Activated CD8-positive, alpha-beta T cell treated with anti-CD3 and anti-CD28 coated beads for 36 hours (primary cell): ENCODE measurements around the gene SLC25A17. TPM values are rescaled to one million over a fixed set of nuclear protein-coding genes. Genes with fewer than 3 reads are reported as not detected.
"Not testable (repeated sequence)": the region's sequence is repeated elsewhere in the genome, so short reads cannot be mapped to it uniquely, and the experiment has no call there.

Experiments used
- ATAC-seq: fragments of 200-7000 bp; cut with Tn5 transposase; one replicate; pipeline ENCODE4 v1.10.0; 2021; ENCODE audit warnings: mild to moderate bottlenecking, moderate library complexity
- CTCF ChIA-PET: fragments of 350-600 bp; sonication (Branson Sonifier 250); formaldehyde crosslinking; loops from one replicate; lab custom pipeline; 2021; ENCODE audit warnings: antibody characterized with exemption; lab: Charles Lee
- POLR2A ChIA-PET: fragments of 350-600 bp; sonication (Branson Sonifier 250); formaldehyde crosslinking; loops from one replicate; lab custom pipeline; 2021; ENCODE audit warnings: antibody characterized with exemption; lab: Charles Lee
- DNase-seq: peaks from one replicate; pipeline ENCODE4 v3.0.0-alpha.2; 2020
- H3K27ac Mint-ChIP-seq: one replicate; pipeline ENCODE4 v1.8.0; 2021; ENCODE audit warnings: mild to moderate bottlenecking, mixed read lengths
- H3K27me3 Mint-ChIP-seq: one replicate; pipeline ENCODE4 v1.8.0; 2021; ENCODE audit warnings: mixed read lengths
- H3K36me3 Mint-ChIP-seq: one replicate; pipeline ENCODE4 v1.8.0; 2021; ENCODE audit warnings: low read depth, mixed read lengths
- H3K4me1 Mint-ChIP-seq: one replicate; pipeline ENCODE4 v1.8.0; 2021; ENCODE audit warnings: low read depth, mixed read lengths
- H3K4me3 Mint-ChIP-seq: one replicate; pipeline ENCODE4 v1.8.0; 2021; ENCODE audit warnings: mild to moderate bottlenecking, moderate library complexity, mixed read lengths
- H3K9me3 Mint-ChIP-seq: one replicate; pipeline ENCODE4 v1.8.0; 2021; ENCODE audit warnings: mixed read lengths
- CTCF ChIP-seq: fragments of 200-600 bp; IDR thresholded peaks from one replicate; pipeline ENCODE4 v1.8.0; 2022; ENCODE audit warnings: antibody characterized with exemption, mild to moderate bottlenecking
- intact Hi-C: fragments of 100-400 bp; cut with micrococcal nuclease; formaldehyde crosslinking; loops from one replicate; pipeline ENCODE4 v1.10.0; 2022
- total RNA-seq, 2 experiments: library from RNA; stranded (reverse); gene quantifications; one replicate each; pipeline ENCODE4 v1.2.3, GENCODE V29; 2021

Gene SLC25A17
- total RNA-seq, 2 experiments from 2014 or later: 28.0 to 34.8 TPM

GRCh38 chr22:40782521-40782920 lies 36.6 kb downstream of the SLC25A17 start:
- no peak overlapping the region for H3K27ac Mint-ChIP-seq
- DNase-seq (no peak), ATAC-seq (no peak)
- intact Hi-C loops: no loop called here
- H3K9me3 Mint-ChIP-seq: no peaks in the 10 kb centered on the region
- peaks cover 21% of the 10 kb centered on the region for H3K36me3 Mint-ChIP-seq
- no peak for TF ChIP-seq CTCF
- POLR2A ChIA-PET: no interaction called here
- no peaks in the 10 kb centered on the region for H3K4me1 Mint-ChIP-seq
- H3K27me3 Mint-ChIP-seq: no peaks in the 10 kb centered on the region
- CTCF ChIA-PET: interaction anchor here (1.1 kb wide), 1 partner anchor 100 kb away, joined by 3 read pairs; no protein-coding TSS in a partner anchor
- H3K4me3 Mint-ChIP-seq: no peak overlapping the region

- H3K27me3 Mint-ChIP-seq, DNase-seq, POLR2A ChIA-PET, H3K9me3 Mint-ChIP-seq, H3K4me3 Mint-ChIP-seq, intact Hi-C loops, H3K4me1 Mint-ChIP-seq, ATAC-seq, H3K27ac Mint-ChIP-seq: not testable (repeated sequence)
- CTCF ChIA-PET: interaction anchor here (1.0 kb wide), 1 partner anchor 21 kb away, joined by 3 read pairs; no protein-coding TSS in a partner anchor
- H3K36me3 Mint-ChIP-seq: peaks cover 27% of the 10 kb centered on the region
Observed at GRCh38 chr22:40781749-40782148, 37.4 kb downstream of the SLC25A17 start.

DNA sequence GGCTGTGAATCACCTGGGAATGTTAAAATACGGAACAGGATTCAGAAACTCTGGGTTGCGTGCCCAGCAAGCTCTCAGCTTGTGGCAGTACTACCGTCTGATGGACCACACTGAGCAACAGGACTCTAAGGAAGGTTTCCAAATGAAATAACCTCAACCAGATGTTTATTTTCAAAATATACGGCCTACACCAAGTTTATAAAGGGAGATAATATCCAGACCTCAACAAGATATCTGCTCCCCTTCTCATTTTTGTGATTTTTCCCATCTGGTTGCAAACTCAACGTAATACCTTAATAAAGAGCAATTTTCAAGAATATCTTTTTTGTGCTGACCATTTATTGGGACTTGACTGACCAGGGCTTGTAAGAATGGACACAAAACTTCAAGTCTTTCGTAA lies 49.4 kb downstream of the SLC25A17 start:
- Mint-ChIP-seq H3K9me3 (no peaks in the 10 kb centered on the region), H3K27me3 (no peaks in the 10 kb centered on the region), H3K27ac (no peak overlapping the region), H3K36me3 (peaks cover 26% of the 10 kb centered on the region), H3K4me1 (peaks cover 16% of the 10 kb centered on the region), H3K4me3 (no peak overlapping the region)
- ATAC-seq (no peak), DNase-seq (no peak)
- ChIA-PET POLR2A (no interaction called here), CTCF (interaction anchor here (1.1 to 1.3 kb wide), 2 partner anchors 9 to 87 kb away, joined by 3 to 5 read pairs; no protein-coding TSS in a partner anchor)
- intact Hi-C loops: no loop called here
- TF ChIP-seq CTCF: no peak

DNA sequence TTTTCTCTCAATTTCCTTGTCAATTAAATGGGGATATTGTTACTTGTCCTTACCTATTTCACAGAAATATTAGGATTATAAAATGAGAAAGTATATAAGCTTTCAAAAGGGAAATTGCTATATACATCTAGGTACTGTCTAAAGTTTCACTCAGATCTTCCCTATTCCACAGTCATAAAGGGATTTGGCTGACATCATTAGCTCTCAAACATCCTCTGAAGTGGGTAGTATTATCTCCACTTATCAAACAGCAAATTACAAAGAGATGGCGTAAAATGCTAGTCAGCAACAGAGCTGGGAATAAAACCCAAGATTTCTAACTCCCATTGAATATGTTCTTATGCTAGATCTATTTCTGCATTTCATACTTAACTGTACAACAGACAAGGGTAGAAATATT lies 50.9 kb downstream of the SLC25A17 start:
- H3K27me3 Mint-ChIP-seq: no peaks in the 10 kb centered on the region
- H3K27ac Mint-ChIP-seq: no peak overlapping the region
- ATAC-seq (peak; percentile 37), DNase-seq (no peak)
- H3K36me3 Mint-ChIP-seq: peaks cover 18% of the 10 kb centered on the region
- no peak overlapping the region for H3K4me3 Mint-ChIP-seq
- POLR2A ChIA-PET: interaction anchor here (0.6 to 1.0 kb wide), 2 partner anchors 12 to 21 kb away, joined by 4 read pairs; no protein-coding TSS in a partner anchor
- no peaks in the 10 kb centered on the region for H3K9me3 Mint-ChIP-seq
- peaks cover 17% of the 10 kb centered on the region for H3K4me1 Mint-ChIP-seq
- CTCF ChIA-PET: interaction anchor here (0.6 to 3.3 kb wide), 4 partner anchors 8 to 243 kb away, joined by 3 to 15 read pairs (median 4); no protein-coding TSS in a partner anchor
- TF ChIP-seq CTCF: no peak
- intact Hi-C loops: no loop called here

- Mint-ChIP-seq H3K27ac (no peak overlapping the region), H3K9me3 (no peaks in the 10 kb centered on the region), H3K4me1 (peaks cover 17% of the 10 kb centered on the region), H3K27me3 (no peaks in the 10 kb centered on the region), H3K36me3 (peaks cover 17% of the 10 kb centered on the region), H3K4me3 (no peak overlapping the region)
- ChIA-PET CTCF (interaction anchor here (1.2 to 3.3 kb wide), 2 partner anchors 84 to 242 kb away, joined by 3 to 15 read pairs; no protein-coding TSS in a partner anchor), POLR2A (no interaction called here)
- DNase-seq: no peak
- TF ChIP-seq CTCF: no peak
- intact Hi-C loops: no loop called here
- ATAC-seq: no peak
Observed at GRCh38 chr22:40766956-40767355, 52.2 kb downstream of the SLC25A17 start.
